ENCODE results near the gene TRIO. TPM values are rescaled to one million over a fixed set of nuclear protein-coding genes. Genes with fewer than 3 reads are reported as not detected.
"Not testable (repeated sequence)": the region's sequence is repeated elsewhere in the genome, so short reads cannot be mapped to it uniquely, and the experiment has no call there.

TRIO gene
- total and polyA plus RNA-seq, 5 experiments from 2014 or later: 0.69 to 8.3 (median 4.0) TPM; not detected in 1

DNA sequence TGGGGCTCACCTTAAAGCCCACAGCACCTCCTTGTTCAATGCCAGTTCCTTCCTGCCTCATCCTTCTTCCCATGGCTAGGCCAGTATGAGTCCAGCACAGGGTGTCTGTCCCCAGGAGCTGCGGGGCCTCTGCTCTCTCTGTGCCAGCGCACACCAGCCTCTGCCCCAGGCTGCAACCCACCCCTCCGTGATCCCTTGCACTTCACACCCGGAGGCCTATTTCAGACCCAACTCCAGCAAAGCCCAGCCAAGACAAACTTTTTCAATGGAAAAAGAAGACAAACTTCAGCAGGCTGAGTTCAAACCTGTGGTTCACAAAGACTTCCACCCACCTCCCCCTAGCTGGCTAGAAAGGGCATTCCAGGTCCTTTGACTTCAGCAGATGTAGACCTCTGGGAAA lies 382.3 kb downstream of the TRIO start:
- Mint-ChIP-seq H3K27me3 (peaks cover 0 to 4% (median 0%) of the 10 kb centered on the region in 5 donors), H3K27ac (peak overlapping the region in 1 of 10 donors; percentile 63), H3K4me3 (no peak overlapping the region), H3K9me3 (no peaks in the 10 kb centered on the region), H3K36me3 (no peaks in the 10 kb centered on the region), H3K4me1 (peaks cover 2 to 6% (median 3%) of the 10 kb centered on the region in 4 donors)
- DNase-seq (no peak), ATAC-seq (no peak)
- POLR2A ChIA-PET: no interaction called here

DNA sequence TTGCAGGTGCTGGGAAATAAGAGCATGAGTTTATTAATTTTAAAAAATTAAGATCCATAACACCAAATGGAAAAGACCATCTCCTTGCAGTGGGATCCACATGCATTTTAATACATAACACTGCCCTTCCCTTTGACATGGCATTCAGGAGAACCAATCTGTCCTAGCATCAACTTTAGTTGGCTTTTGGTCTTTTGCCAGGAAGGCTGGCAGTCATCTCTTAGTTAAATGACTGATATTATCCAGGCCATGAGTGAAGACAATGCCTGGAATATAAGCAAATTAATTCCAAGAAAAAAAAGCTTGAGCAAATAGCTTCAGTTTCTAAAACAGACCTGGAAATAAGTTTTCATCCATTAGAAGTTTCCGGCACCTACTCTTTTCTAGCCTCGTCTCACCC lies 383.4 kb downstream of the TRIO start:
- Mint-ChIP-seq H3K9me3 (no peaks in the 10 kb centered on the region), H3K4me1 (peaks cover 0 to 6% (median 3%) of the 10 kb centered on the region in 4 donors)

DNA sequence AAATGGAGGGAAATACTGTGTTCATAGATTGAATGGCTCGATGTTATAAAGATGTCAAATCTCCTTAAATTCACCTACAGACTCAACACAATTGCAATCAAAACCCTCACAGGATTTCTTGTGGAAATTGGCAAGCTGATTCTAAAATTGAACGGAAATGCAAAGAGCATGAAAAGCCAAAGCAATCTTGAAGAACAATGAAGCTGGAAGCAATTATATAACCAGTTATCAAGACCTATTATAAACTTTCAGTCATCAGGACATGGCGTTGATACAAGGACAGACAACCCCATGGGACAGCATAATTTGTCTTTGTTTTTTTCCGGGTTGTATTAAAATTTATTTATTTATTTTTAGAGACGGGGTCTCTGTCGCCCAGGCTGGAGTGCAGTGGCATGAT lies 385.0 kb downstream of the TRIO start:
- no peaks in the 10 kb centered on the region for H3K9me3 Mint-ChIP-seq
- H3K4me3 Mint-ChIP-seq: no peak overlapping the region
- POLR2A ChIA-PET: no interaction called here
- ATAC-seq (no peak), DNase-seq (no peak)
- H3K4me1 Mint-ChIP-seq: peaks cover 0 to 4% (median under 1%) of the 10 kb centered on the region in 4 donors
- H3K27ac Mint-ChIP-seq: no peak overlapping the region
- no peaks in the 10 kb centered on the region for H3K36me3 Mint-ChIP-seq
- no peaks in the 10 kb centered on the region for H3K27me3 Mint-ChIP-seq

More for the DNA sequence above, 383.4 kb downstream of the TRIO start:
- POLR2A ChIA-PET: no interaction called here
- ATAC-seq (no peak), DNase-seq (no peak)
- H3K27me3 Mint-ChIP-seq: peaks cover 0 to 4% (median 0%) of the 10 kb centered on the region in 5 donors
- H3K27ac Mint-ChIP-seq: no peak overlapping the region
- H3K4me3 Mint-ChIP-seq: no peak overlapping the region
- H3K36me3 Mint-ChIP-seq: no peaks in the 10 kb centered on the region

DNA sequence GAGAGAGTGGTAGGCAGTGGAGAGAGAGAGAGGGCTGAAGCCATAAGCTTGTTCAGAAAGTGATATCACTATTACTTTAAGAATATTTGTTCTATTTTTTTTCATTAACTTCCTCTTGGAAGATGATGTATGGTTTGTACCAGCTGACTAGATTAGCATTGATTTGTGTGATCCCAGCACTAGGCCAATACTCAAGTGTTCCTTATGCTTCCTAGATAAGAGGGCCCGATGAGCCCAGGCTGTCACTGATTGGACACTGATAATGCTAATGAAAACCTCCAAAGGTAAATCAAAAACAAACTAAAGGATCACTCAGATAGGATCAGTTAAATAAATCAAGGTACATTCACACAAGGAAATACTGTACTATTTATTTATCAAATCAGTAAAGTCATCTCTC lies 385.8 kb downstream of the TRIO start:
- DNase-seq: no peak
- H3K9me3 Mint-ChIP-seq: no peaks in the 10 kb centered on the region
- POLR2A ChIA-PET: no interaction called here
- H3K27ac Mint-ChIP-seq: peak overlapping the region in 1 of 10 donors; percentile 37
- no peaks in the 10 kb centered on the region for H3K36me3 Mint-ChIP-seq
- H3K27me3 Mint-ChIP-seq: no peaks in the 10 kb centered on the region
- no peak for ATAC-seq
- H3K4me1 Mint-ChIP-seq: peaks cover 0 to 4% (median under 1%) of the 10 kb centered on the region in 4 donors
- no peak overlapping the region for H3K4me3 Mint-ChIP-seq

DNA sequence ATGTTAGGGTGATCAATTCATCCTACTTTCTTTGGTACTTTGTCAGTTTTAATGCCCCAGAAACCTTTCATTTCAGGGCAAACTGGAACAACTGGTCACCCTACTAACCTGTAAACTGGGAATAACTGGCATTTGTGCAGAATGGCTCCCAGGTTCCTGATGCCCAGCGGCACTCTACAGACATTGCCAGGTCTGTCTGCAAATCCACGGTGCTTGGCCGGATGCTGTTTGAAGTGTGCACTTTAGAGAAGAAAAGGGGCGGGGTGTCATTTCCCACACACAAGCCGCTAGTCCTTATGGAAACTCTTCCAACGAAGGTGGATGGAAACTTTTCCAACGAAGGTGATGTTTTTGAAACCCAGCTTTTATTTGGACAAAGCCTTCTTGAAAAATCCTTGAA lies 388.5 kb downstream of the TRIO start:
- no peak for DNase-seq
- Mint-ChIP-seq H3K27me3 (no peaks in the 10 kb centered on the region), H3K9me3 (no peaks in the 10 kb centered on the region), H3K27ac (no peak overlapping the region), H3K36me3 (no peaks in the 10 kb centered on the region), H3K4me1 (peaks cover 2 to 6% (median 3%) of the 10 kb centered on the region in 4 donors), H3K4me3 (no peak overlapping the region)
- no peak for ATAC-seq
- POLR2A ChIA-PET: no interaction called here

DNA sequence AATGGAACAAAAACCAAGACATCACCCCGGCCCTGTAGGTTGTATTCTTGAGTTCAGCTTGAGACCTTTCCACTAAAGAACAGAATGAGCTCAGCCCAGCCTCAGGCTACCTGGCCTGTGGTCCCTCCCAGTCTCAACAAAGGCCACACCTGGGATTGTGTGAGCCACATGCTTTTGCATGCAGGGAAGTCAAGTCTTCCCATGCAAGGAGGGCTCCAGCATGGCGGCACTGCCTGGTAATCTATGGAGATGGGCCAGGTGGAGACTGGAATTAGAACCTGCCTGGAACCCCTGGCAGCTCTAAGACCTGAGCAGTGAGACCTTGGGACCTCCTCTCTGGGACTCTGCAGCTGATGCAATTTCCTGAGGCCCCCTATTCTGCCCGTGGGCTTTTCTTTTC lies 389.0 kb downstream of the TRIO start:
- Mint-ChIP-seq H3K27me3 (no peaks in the 10 kb centered on the region), H3K4me3 (no peak overlapping the region), H3K27ac (no peak overlapping the region), H3K9me3 (no peaks in the 10 kb centered on the region), H3K36me3 (no peaks in the 10 kb centered on the region), H3K4me1 (peaks cover 2 to 6% (median 3%) of the 10 kb centered on the region in 4 donors)
- DNase-seq (no peak), ATAC-seq (no peak)
- POLR2A ChIA-PET: no interaction called here

DNA sequence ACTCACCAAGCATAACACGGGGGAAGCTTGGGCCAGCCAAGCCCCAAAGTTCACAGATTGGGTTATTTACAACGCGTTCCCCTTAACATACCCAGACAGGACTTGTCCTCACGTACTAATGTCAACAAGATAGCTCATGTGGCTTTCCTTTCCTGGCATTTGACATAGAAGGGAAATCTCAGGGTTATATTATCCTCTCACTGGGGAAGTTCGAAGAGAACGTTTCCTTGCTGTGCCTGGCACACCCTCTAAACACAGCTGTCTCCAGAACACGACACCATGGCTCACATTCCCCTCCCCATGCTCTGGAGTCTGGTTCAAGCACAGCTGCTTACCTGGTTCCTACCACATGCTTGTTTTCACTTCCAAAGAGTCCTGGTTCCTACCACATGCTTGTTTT lies 391.6 kb downstream of the TRIO start:
- no peak overlapping the region for H3K27ac Mint-ChIP-seq
- peaks cover 2 to 7% (median 4%) of the 10 kb centered on the region in 4 donors for H3K4me1 Mint-ChIP-seq
- peaks cover 0 to 1% (median 0%) of the 10 kb centered on the region in 5 donors for H3K27me3 Mint-ChIP-seq
- H3K4me3 Mint-ChIP-seq: no peak overlapping the region
- POLR2A ChIA-PET: no interaction called here
- DNase-seq (no peak), ATAC-seq (no peak)
- peaks cover 0 to 11% (median 2%) of the 10 kb centered on the region in 9 donors for H3K9me3 Mint-ChIP-seq
- peaks cover 0 to 2% (median 0%) of the 10 kb centered on the region in 3 donors for H3K36me3 Mint-ChIP-seq

DNA sequence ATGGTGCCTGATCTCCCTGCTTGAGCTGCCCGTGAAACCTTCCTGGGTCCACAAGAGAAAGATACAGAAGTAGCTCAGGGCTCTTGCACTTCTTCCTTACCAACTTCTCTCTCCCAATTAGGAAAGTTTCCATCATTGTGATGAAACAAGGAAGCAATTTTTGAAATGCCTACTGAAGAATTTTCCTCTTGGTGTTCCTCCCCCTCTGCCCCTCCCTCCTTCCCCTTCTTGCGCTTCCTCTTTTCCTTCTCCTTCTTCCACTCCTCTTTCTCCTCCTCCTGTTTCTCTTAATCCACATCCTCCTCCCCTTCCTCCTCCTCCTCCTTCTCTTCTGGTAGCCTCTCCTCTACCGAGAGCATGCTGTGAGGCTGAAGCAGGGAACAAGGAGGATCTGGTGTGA lies 402.2 kb downstream of the TRIO start:
- ATAC-seq: no peak
- no peak overlapping the region for H3K4me3 Mint-ChIP-seq

DNA sequence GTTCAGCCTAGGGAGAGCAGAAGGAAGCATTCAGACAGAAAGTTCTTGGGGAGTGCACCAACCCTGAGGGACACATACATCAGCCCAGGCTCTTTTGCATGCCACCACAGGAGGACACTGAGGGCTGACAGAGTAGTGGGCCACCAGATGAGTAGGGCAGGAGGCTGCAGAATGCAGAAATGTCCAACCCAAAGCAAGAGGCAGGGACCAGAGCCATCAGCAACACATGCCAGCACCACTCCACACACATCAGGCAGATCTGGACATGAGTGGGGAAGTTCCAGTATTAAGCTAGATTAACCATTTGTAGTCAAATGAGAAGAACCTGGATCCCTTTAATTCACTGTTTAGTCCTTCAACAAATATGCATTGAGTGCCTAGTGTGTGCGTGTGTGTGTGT lies 402.7 kb downstream of the TRIO start:
- POLR2A ChIA-PET: no interaction called here
- no peak for DNase-seq
- no peak overlapping the region for H3K4me3 Mint-ChIP-seq
- ATAC-seq: no peak
- peaks cover 0 to 16% (median 13%) of the 10 kb centered on the region in 9 donors for H3K9me3 Mint-ChIP-seq
- H3K27ac Mint-ChIP-seq: no peak overlapping the region
- peaks cover 0 to 10% (median 0%) of the 10 kb centered on the region in 5 donors for H3K27me3 Mint-ChIP-seq
- H3K4me1 Mint-ChIP-seq: peaks cover 8 to 14% (median 8%) of the 10 kb centered on the region in 4 donors
- peaks cover 0 to 10% (median 8%) of the 10 kb centered on the region in 3 donors for H3K36me3 Mint-ChIP-seq

More for the DNA sequence above, 402.2 kb downstream of the TRIO start:
- no peak for DNase-seq
- H3K4me1 Mint-ChIP-seq: peaks cover 8 to 14% (median 8%) of the 10 kb centered on the region in 4 donors
- peaks cover 0 to 10% (median 0%) of the 10 kb centered on the region in 5 donors for H3K27me3 Mint-ChIP-seq
- peaks cover 0 to 11% (median 8%) of the 10 kb centered on the region in 3 donors for H3K36me3 Mint-ChIP-seq
- H3K27ac Mint-ChIP-seq: no peak overlapping the region
- H3K9me3 Mint-ChIP-seq: peaks cover 0 to 20% (median 17%) of the 10 kb centered on the region in 9 donors
- POLR2A ChIA-PET: no interaction called here

DNA sequence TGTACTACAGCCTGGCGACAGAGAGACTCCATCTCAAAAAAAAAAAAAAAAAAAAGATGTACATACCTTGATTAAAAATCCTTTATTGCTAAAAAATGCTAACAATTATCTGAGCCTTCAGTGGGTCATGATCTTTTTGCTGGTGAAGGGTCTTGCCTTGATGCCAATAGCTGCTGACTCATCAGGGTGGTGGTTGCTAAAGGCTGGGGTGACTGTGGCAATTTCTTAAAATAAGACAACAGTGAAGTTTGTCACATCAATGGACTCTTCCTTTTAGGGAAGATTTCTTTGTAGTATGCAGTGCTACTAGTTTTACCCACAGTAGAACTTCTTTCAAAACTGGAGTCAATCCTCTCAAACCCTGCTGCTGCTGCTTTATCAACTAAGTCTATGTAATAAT lies 404.5 kb downstream of the TRIO start:
- Mint-ChIP-seq H3K4me1 (peaks cover 8 to 14% (median 8%) of the 10 kb centered on the region in 4 donors), H3K36me3 (no peaks in the 10 kb centered on the region), H3K4me3 (no peak overlapping the region), H3K9me3 (peaks cover 0 to 1% (median 0%) of the 10 kb centered on the region in 9 donors), H3K27me3 (peaks cover 0 to 10% (median 0%) of the 10 kb centered on the region in 5 donors), H3K27ac (no peak overlapping the region)
- POLR2A ChIA-PET: interaction anchor here (0.5 to 0.7 kb wide), 2 partner anchors 25 to 41 kb away, joined by 4 to 6 read pairs; no protein-coding TSS in a partner anchor
- DNase-seq (no peak), ATAC-seq (no peak)

DNA sequence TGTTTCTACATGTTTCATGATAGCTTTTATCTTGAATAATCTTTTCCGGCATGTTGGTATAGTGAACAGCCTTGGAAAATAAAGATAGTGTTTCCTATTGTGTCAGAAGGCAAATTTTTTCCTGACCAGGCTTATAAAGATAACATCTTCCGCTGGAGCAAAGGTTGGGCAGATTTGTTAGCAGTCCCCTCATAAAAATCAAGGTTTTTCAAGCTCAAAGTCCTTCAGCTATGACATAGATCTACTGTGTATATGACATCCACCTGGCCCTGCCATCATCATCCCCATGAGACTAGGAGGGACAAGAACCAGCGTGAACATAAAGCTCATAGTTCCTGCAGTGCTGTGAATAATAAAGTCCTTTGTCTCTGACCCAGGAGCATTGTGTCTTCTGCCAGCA lies 408.1 kb downstream of the TRIO start:
- POLR2A ChIA-PET: no interaction called here
- Mint-ChIP-seq H3K4me1 (peaks cover 8 to 14% (median 8%) of the 10 kb centered on the region in 4 donors), H3K36me3 (no peaks in the 10 kb centered on the region), H3K27ac (peak overlapping the region in 1 of 10 donors; percentile 50), H3K9me3 (peaks cover 0 to 3% (median 0%) of the 10 kb centered on the region in 9 donors), H3K4me3 (no peak overlapping the region), H3K27me3 (peaks cover 0 to 6% (median 0%) of the 10 kb centered on the region in 5 donors)
- ATAC-seq: no peak
- no peak for DNase-seq

DNA sequence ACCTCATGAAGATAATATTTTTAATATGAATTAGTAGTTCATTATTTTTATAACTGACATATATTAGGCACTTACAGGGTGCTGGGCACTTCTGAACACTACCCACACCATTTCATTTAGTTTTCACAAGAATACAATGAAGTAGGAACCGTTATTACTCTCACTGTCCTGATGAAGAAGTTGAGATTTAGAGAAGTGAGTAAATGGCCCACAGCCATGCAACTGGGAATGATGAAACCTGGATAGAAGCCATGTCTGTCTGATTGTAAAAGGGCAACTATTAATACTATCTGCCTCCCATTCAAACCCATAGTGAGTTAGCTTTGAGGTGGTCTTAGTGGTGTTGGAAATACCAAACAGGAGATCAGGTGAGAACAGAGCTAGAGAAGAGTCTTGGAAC lies 408.9 kb downstream of the TRIO start:
- H3K27ac Mint-ChIP-seq: no peak overlapping the region
- H3K36me3 Mint-ChIP-seq: no peaks in the 10 kb centered on the region
- peaks cover 0 to 3% (median 0%) of the 10 kb centered on the region in 9 donors for H3K9me3 Mint-ChIP-seq
- DNase-seq: no peak
- ATAC-seq: no peak
- H3K4me3 Mint-ChIP-seq: no peak overlapping the region
- H3K4me1 Mint-ChIP-seq: peaks cover 8 to 15% (median 10%) of the 10 kb centered on the region in 4 donors
- peaks cover 0 to 6% (median 0%) of the 10 kb centered on the region in 5 donors for H3K27me3 Mint-ChIP-seq
- POLR2A ChIA-PET: no interaction called here

DNA sequence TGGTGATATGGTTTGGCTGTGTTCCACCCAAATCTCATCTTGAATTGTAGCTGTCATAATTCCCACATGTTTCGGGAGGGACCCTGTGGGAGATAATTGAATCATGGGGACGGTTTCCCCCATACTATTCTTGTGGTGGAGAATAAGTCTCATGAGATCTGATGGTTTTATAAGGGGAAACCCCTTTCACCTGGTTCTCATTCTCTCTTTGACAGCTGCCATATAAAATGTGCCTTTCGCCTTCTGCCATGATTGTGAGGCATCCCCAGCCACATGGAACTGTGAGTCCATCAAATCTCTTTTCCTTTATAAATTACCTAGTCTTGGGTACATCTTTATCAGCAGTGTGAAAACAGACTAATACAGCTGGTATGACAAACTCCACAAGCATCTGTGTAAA lies 411.1 kb downstream of the TRIO start:
- H3K4me3 Mint-ChIP-seq, H3K36me3 Mint-ChIP-seq, POLR2A ChIA-PET, H3K27me3 Mint-ChIP-seq, H3K9me3 Mint-ChIP-seq, DNase-seq, ATAC-seq, H3K27ac Mint-ChIP-seq: not testable (repeated sequence)
- H3K4me1 Mint-ChIP-seq: peaks cover 14 to 26% (median 21%) of the 10 kb centered on the region in 4 donors

DNA sequence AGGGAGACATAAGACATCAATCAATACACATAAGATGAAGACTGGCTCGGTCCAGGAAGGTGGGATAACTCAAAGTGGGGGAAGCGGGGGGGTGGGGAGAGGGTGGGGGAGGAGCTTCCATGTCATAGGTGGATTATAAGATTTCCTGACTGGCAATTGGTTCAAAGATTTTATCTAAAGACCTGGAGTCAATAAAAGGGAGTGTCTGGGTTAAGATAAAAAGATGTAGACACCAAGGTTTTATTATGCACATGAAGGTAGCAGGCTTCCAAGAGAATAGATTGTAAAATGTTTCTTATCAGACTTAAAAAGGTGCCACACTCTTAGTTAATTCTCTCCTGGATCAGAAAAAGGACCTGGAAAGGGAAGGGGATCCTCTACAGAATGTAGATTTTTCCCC lies 412.9 kb downstream of the TRIO start:
- peaks cover 17 to 38% (median 32%) of the 10 kb centered on the region in 4 donors for H3K4me1 Mint-ChIP-seq
- POLR2A ChIA-PET: no interaction called here

More for the DNA sequence above, 412.9 kb downstream of the TRIO start:
- no peak for DNase-seq
- H3K27me3 Mint-ChIP-seq: peaks cover 0 to 4% (median 0%) of the 10 kb centered on the region in 5 donors
- H3K4me3 Mint-ChIP-seq: no peak overlapping the region
- no peak for ATAC-seq
- H3K36me3 Mint-ChIP-seq: no peaks in the 10 kb centered on the region
- no peak overlapping the region for H3K27ac Mint-ChIP-seq
- peaks cover 0 to 3% (median 0%) of the 10 kb centered on the region in 9 donors for H3K9me3 Mint-ChIP-seq
